PFSK-1 (cell line): Measurements from ENCODE around the gene STK17B.

Source experiments
- POLR2AphosphoS5 ChIP-seq: IDR thresholded peaks from 2 replicates; pipeline ENCODE4 v1.6.1; 2012; ENCODE audit warnings: low read depth, mild to moderate bottlenecking, control low read depth, low read length, moderate library complexity
- SIN3A ChIP-seq: IDR thresholded peaks from 2 replicates; pipeline ENCODE4 v1.6.1; 2012; ENCODE audit warnings: mild to moderate bottlenecking, low read length, moderate library complexity, borderline replicate concordance; ENCODE audit not compliant: insufficient read depth

- TF ChIP-seq POLR2AphosphoS5, result no peak
- no peak for TF ChIP-seq SIN3A
Measured at GRCh38 chr2:196169516-196169915, 1.9 kb downstream of the STK17B start.
